Heart left ventricle (tissue), 16 donors: ENCODE measurements around the gene MORC1. TPM values are rescaled to one million over a fixed set of nuclear protein-coding genes. Genes with fewer than 3 reads are reported as not detected.

Source experiments
- ATAC-seq, 4 donors: fragments of 200-7000 bp; cut with Tn5 transposase; one replicate each; pipeline ENCODE4 v1.9.1; 2020 to 2022; ENCODE audit warnings: moderate library complexity in 4 of 4, mild to moderate bottlenecking in 3 of 4, moderate number of reproducible peaks in 1 of 4
- DNase-seq, 5 donors: peaks; one replicate each; pipeline ENCODE4 v3.0.0-alpha.2; 2020
- H3K27ac ChIP-seq, 12 donors: fragments of 200-600 bp; sonication (generic) in 4 of 12; one replicate each; pipeline versions ENCODE4 v1.5.0 to v1.8.0; 2016 to 2022; ENCODE audit warnings: mild to moderate bottlenecking in 2 of 12
- H3K27me3 ChIP-seq, 9 donors: fragments of 200-600 bp; sonication (generic) in 2 of 9; one replicate each; pipeline versions ENCODE4 v1.5.1 to v1.8.0; 2016 to 2022; ENCODE audit warnings: mild to moderate bottlenecking in 3 of 9
- H3K36me3 ChIP-seq, 9 donors: fragments of 200-600 bp; sonication (generic) in 2 of 9; one replicate each; pipeline versions ENCODE4 v1.5.0 to v1.8.0; 2018 to 2022; ENCODE audit warnings: mild to moderate bottlenecking in 2 of 9
- H3K4me1 ChIP-seq, 12 donors: fragments of 200-600 bp; sonication (generic) in 4 of 12; one replicate each; pipeline versions ENCODE4 v1.5.0 to v1.8.0; 2016 to 2022; ENCODE audit warnings: mild to moderate bottlenecking in 3 of 12
- H3K4me3 ChIP-seq, 12 donors: fragments of 200-600 bp; sonication (generic) in 4 of 12; one replicate each; pipeline versions ENCODE4 v1.5.0 to v1.8.0; 2017 to 2022; ENCODE audit warnings: mild to moderate bottlenecking in 9 of 12, moderate library complexity in 4 of 12
- H3K9me3 ChIP-seq, 12 donors: fragments of 200-600 bp; sonication (generic) in 4 of 12; one replicate each; pipeline versions ENCODE4 v1.5.0 to v1.8.0; 2016 to 2022; ENCODE audit warnings: mild to moderate bottlenecking in 1 of 12
- CTCF ChIP-seq, 12 donors: fragments of 200-600 bp; sonication (generic) in 4 of 12; IDR thresholded peaks; one replicate each; pipeline versions ENCODE4 v1.5.0 to v1.8.0; 2018 to 2022; ENCODE audit warnings: antibody characterized with exemption in 12 of 12, mild to moderate bottlenecking in 5 of 12
- POLR2A ChIP-seq, 2 donors: fragments of 450-650 bp; IDR thresholded peaks; one replicate each; pipeline ENCODE4 v1.6.1; 2017; ENCODE audit warnings: antibody characterized with exemption in 2 of 2, mild to moderate bottlenecking in 2 of 2, moderate library complexity in 2 of 2
- WGBS, 4 donors: extraction: QIAGEN DNeasy Blood & Tissue Kit in 2 of 4; methylation state at CpG; one replicate each; pipeline versions ENCODE4 v1.1.5 to v1.1.7; 2013 to 2018; 5-methylcytosine and 5-hydroxymethylcytosine counted together
- intact Hi-C, 10 donors: fragments of 100-400 bp; cut with DNase I; formaldehyde crosslinking; loops; one replicate each; pipeline versions ENCODE4 v1.11.1 to v1.14.2; 2022
- polyA plus RNA-seq, 2 donors: library from polyadenylated mRNA; stranded (reverse); fragments of 200-250 nt; gene quantifications; one replicate each; pipeline ENCODE4 v1.2.3, GENCODE V29; 2013
- total RNA-seq, 9 donors: library from RNA; depleted of rRNA in 2 of 9; stranded (reverse); fragments of >200 nt in 2 of 9; fragmentation: NEBNext Ultra II Directional in 3 of 9; extraction: Animal tissue kit (Norgen Biotek cat#: 25700) in 3 of 9; gene quantifications; one replicate each; pipeline versions ENCODE4 v1.1.0 to v1.2.4, GENCODE V29; 2016 to 2023
- donor health status: ischemic (EF 13 %, LVEDD 7.1; RV severe dilation, severe dysfunction).
- donor health status: healthy with polysubstance abuse.
- donor health status: DM: no; HTN: yes; CAD: no.
- donor health status: DM: no; HTN: no; CAD: no.
- donor health status: ischemic (EF 25% LVEDD 6.9; RV normal size, moderate dysfunction).
- donor health status: ischemic (EF 25% LVEDD 5.7; RV mildly dilated, moderate dysfunction).
- donor health status: healthy.
- donor health status: DM: yes; HTN: yes; CAD: no.
- donor health status: ischemic (EF 35%, LVEDD 5.7; RV mildly dilated, moderate dysfunction).
- donor health status: nonischemic (EF 11% LVEDD 7.7; RV severe dilation, severe dysfunction).
- donor health status: DM: yes; HTN: yes; CAD: no.
- donor health status: PGD.
- donor health status: ischemic (EF 29% LVEDD 5.4; RV normal size, mild dysfunction).
- donor health status: nonischemic (EF 23%, LVEDD 6.1; RV moderate dilation, normal function).

The MORC1 gene
- total and polyA plus RNA-seq, 11 donors = not detected

- H3K9me3 ChIP-seq = no peaks in the 10 kb centered on the region
- ATAC-seq (no peak), DNase-seq (no peak)
- no peaks in the 10 kb centered on the region for H3K27me3 ChIP-seq
- TF ChIP-seq CTCF (IDR thresholded peaks at IDR 0.05) = no peak
- no peak for TF ChIP-seq POLR2A (IDR thresholded peaks at IDR 0.05)
- no peaks in the 10 kb centered on the region for H3K4me1 ChIP-seq
- no peak overlapping the region for H3K27ac ChIP-seq
- H3K36me3 ChIP-seq = no peaks in the 10 kb centered on the region
- H3K4me3 ChIP-seq = no peak overlapping the region
- intact Hi-C loops = no loop called here
- 82 to 92% (median 89%) methylated on average over 1 of the region's 1 CpG for WGBS, 4 donors
Observed at GRCh38 chr3:108959017-108959416, 158.9 kb downstream of the MORC1 start.

- intact Hi-C loops = no loop called here
- ATAC-seq (no peak), DNase-seq (no peak)
- TF ChIP-seq POLR2A (IDR thresholded peaks at IDR 0.05) (no peak), CTCF (IDR thresholded peaks at IDR 0.05) (no peak)
- H3K27me3 ChIP-seq = no peaks in the 10 kb centered on the region
- peak within 1 kb of the TSS in 1 of 12 donors; percentile 7 for H3K27ac ChIP-seq
- H3K4me1 ChIP-seq = no peaks in the 10 kb centered on the region
- H3K4me3 ChIP-seq = peak within 1 kb of the TSS in 1 of 12 donors; percentile 7
- no peaks in the 10 kb centered on the region for H3K36me3 ChIP-seq
- 55 to 80% (median 63%) methylated on average over 1 of the region's 1 CpG for WGBS, 4 donors
- no peaks in the 10 kb centered on the region for H3K9me3 ChIP-seq
Observed at GRCh38 chr3:108953700-108954099, 164.2 kb downstream of the MORC1 start, which contains the start of gene GUCA1C. Gene GUCA1C, minus strand, starts transcription at chr3:108953879. Its CDS starts 117 bp downstream, at chr3:108953762.

GRCh38 chr3:108953210-108953609 lies 164.7 kb downstream of the MORC1 start:
- no peaks in the 10 kb centered on the region for H3K27me3 ChIP-seq
- DNase-seq (no peak), ATAC-seq (no peak)
- peak overlapping the region in 1 of 12 donors; percentile 7 for H3K27ac ChIP-seq
- H3K36me3 ChIP-seq = no peaks in the 10 kb centered on the region
- H3K4me1 ChIP-seq = no peaks in the 10 kb centered on the region
- 59 to 73% (median 64%) methylated on average over 4 of the region's 4 CpGs for WGBS, 4 donors
- TF ChIP-seq CTCF (IDR thresholded peaks at IDR 0.05) (no peak), POLR2A (IDR thresholded peaks at IDR 0.05) (no peak)
- H3K9me3 ChIP-seq = no peaks in the 10 kb centered on the region
- intact Hi-C loops = no loop called here
- peak overlapping the region in 1 of 12 donors; percentile 7 for H3K4me3 ChIP-seq

GRCh38 chr3:108951820-108952501 lies 166.0 kb downstream of the MORC1 start:
- peak overlapping the region in 1 of 12 donors; percentile 8 for H3K4me3 ChIP-seq
- H3K4me1 ChIP-seq = no peaks in the 10 kb centered on the region
- no peak overlapping the region for H3K27ac ChIP-seq
- ATAC-seq (no peak), DNase-seq (no peak)
- no peaks in the 10 kb centered on the region for H3K27me3 ChIP-seq
- H3K36me3 ChIP-seq = no peaks in the 10 kb centered on the region
- TF ChIP-seq POLR2A (IDR thresholded peaks at IDR 0.05) = no peak
- TF ChIP-seq CTCF (IDR thresholded peaks at IDR 0.05) = no peak
- no peaks in the 10 kb centered on the region for H3K9me3 ChIP-seq
- intact Hi-C loops = no loop called here
- WGBS, 4 donors = 65 to 73% (median 67%) methylated on average over 7 of the region's 7 CpGs
